GM18870 (cell line): ENCODE results near the gene CHRNE.
"Not testable (repeated sequence)": the region's sequence is repeated elsewhere in the genome, so short reads cannot be mapped to it uniquely, and the experiment has no call there.

Source experiments
- ATAC-seq: cut with Tn5 transposase; IDR thresholded peaks from one replicate; pipeline ENCODE4 v1.9.1; 2021; ENCODE audit warnings: moderate library complexity; ENCODE audit not compliant: unreplicated experiment

Gene CHRNE

DNA sequence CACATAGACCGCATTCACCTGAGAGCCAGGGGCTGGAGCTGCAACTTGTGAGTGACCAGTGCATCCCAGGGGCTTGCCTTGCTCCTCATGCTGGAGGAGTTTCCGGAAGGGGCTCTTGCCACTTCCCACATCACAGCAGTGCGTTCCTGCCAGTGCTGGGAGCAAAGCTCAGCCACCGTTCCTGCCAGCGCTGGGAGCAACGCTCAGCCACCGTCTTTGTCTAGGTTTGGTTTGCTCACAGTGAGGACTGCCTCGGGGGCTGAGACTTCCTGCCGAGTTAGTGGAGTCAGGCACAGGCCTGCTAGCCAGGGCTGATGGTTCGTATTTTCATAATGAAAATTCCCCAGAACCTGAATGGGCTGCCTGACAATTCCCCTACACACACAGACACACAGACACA is 5.4 kb upstream of the CHRNE start:
- no peak for ATAC-seq

GRCh38 chr17:4906642-4907041 is 3.7 kb upstream of the CHRNE start:
- ATAC-seq, result not testable (repeated sequence)

- no peak for ATAC-seq
These were observed 358 bp downstream of the CHRNE start for GRCh38 chr17:4902540-4902939.

DNA sequence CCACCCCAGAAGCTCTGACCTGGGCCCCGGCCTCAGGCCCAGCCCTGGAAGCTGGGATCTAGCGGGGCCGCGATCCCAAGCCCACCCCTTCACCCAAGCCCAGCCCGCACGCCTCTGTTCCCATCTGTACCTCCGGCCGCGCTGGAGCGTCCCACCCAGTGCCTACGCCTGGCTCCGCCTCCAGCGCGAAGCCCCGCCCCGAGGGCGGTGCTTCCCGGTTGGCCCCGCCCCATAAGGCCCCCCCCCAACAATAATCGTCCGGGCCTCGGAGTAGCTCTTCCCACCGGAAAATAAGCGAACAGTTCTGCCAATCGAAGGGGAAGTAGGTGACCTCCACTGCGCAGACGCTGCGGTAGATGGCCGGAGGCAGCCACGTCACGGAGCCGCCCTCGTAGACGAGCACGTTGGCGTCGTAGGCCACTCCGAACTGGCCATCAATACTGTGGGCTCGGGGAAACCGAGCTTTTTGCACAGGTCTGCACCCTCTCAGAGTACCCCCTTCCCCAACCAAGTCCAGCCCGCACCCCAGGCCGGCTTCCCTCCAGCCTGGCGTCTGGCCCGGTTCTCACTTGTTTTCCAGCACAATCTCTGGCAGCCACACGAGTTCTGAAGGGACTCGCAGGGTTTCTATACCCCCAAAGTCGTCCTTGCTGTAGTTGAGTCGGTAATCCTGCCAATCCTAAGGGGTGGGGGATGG is 1.1 kb downstream of the CHRNE start:
- no peak for ATAC-seq

DNA sequence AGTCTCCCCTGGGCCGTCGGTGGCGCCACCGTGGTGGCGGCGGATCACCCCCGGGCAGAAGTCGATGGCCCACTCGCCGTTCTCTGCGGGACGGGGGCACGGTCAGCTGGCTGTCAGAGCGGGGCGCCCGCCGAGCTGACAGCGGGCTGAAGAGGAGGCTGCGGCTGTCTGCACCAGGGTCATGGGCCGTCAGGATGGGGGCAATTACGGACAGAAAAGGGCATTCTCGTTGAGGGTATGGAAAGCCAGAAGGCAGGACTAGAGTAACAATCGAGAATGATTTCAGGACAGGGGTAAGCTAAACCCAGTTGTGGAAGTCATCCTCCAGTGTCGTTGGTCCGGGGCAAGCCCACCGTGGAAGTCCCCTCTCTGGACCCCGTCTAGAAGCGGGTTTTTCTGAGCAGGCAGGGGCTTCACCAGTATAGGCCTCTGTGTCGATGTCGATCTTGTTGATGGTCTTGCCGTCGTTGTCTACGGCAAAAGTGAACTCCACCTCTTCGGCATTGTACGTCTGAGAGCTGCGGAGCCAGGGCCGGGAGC is 1.7 kb downstream of the CHRNE start:
- no peak for ATAC-seq

- no peak for ATAC-seq
These were observed 2.4 kb downstream of the CHRNE start for GRCh38 chr17:4900231-4901107.

DNA sequence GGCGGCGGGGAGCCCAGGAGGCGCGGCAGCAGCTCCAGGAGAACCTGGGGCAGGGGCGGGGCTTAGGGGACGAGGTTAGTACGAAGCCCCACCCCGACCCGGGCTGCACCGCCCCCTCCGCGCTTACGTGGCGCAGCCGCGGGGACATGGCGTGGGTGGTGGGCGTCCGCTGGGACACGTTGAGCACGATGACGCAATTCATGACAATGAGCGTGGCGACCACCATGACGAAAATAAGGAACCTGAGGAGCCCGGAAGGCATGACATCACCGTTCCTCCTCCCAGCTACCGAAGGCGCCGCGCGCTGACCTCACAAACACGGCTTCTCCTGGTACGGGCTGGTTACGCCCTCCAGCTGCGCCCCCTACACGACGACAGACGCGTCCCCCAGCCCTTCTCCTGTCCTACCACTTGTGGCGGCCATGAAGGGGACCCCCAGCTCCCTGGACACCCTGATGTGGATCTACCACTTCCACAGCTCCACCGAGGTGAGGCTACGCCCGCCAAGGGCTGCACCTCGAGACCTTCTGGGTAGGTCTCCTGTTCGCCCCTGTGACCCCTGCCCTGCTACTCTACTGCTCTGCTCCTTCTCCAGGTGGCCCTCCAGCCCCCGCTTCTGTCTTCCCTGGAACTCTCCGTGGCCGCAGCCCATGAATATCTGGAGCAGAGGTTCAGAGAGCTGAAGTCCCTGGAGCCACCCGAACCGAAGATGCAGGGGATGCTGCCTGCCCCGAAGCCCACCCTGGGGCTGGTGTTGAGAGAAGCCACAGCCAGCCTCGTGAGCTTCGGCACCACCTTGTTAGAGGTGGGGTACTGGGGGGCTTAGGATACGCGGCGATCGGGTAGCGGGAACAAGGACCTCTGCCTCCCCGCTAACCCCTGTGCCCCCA is 3.3 kb downstream of the CHRNE start, which contains the start of gene C17orf107:
C17orf107 (plus strand) TSS at position 196 of the 890 bp plus-strand sequence; CDS start at position 423, 227 bp downstream.
- ATAC-seq, result no peak

DNA sequence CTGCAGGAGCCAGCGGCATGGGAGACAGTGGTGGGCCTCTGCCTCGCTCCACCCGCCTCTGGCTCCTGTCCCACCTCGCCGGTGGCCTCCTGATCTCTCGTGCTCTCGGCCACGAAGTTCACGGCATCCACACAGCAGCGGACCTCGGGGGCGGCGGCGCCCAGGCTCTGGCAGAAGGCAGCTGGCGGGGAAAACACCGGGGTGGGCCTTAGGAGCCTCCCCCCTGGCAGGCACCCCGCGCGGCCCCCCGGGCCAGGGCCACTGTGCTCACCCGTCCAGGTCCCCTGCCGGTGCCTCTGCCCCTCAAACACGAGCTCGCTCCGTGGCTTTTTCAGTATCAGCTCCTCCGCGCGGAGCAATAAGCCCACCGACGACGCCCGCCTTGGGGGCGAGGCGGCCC is 4.0 kb downstream of the CHRNE start:
- no peak for ATAC-seq

DNA sequence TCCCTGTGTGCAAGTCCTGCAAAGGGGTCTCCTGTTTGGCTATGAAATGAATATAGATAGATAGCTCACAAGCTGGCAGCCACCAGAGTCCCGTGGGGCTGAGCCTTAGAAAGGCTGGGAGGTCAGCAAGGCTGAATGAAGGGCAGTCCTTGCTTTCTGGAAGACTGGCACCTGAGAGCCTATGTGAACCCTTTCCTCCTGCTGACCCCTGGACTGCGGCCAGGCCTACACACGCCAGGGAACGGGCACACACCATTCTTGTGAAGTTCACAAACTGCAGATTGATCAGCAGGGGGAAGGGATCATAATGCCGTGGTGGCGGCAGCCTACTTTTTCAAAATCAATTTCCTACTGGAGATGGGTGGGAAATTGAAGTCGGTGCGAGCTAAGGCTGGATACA is 4.5 kb downstream of the CHRNE start:
- no peak for ATAC-seq

- ATAC-seq, result no peak
These were observed 5.1 kb downstream of the CHRNE start for GRCh38 chr17:4897785-4898184.

- ATAC-seq, result no peak
These were observed 5.7 kb downstream of the CHRNE start for GRCh38 chr17:4897198-4897687.

DNA sequence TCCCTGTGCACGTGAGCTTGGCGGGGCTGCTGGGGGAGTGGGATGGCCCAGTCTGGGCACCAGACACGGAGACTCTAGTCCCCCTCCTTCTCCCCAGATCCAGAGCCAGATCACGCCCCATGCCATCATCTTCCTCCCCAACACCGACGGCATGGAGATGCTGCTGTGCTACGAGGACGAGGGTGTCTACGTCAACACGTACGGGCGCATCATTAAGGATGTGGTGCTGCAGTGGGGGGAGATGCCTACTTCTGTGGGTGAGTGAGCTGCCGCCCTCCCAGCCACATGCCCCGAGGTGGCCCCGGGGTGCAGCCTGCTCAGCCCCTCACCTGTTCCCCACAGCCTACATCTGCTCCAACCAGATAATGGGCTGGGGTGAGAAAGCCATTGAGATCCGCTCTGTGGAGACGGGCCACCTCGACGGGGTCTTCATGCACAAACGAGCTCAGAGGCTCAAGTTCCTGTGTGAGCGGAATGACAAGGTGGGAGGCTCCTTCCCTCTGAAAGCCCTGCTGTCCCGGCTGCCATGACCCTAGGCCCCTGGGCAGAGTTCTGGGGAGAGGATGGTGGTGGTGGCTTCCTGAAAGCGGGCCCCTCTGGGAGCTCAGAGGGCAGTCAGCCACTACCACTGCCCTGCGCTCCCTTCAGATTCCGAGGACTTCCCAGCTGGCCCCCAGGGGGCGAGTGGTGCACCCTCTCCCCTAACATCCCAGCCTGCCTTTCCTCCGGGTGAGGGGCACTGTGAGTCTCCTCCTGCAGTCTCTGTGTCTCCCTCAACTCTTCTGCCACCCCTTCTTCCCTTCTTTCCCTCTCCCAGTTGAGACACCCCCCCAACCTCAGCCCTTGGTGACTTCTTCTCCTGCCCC is 6.3 kb downstream of the CHRNE start:
- no peak for ATAC-seq

- no peak for ATAC-seq
These were observed 7.1 kb downstream of the CHRNE start for GRCh38 chr17:4895657-4896331.

GRCh38 chr17:4895121-4895520 is 7.8 kb downstream of the CHRNE start:
- no peak for ATAC-seq

GRCh38 chr17:4893721-4894560 is 9.0 kb downstream of the CHRNE start:
- no peak for ATAC-seq

GRCh38 chr17:4893272-4893671 is 9.6 kb downstream of the CHRNE start:
- ATAC-seq, result no peak

- ATAC-seq, result no peak
These were observed 10.2 kb downstream of the CHRNE start for GRCh38 chr17:4892499-4893221.
